ENCODE results near the gene NUCB1.
"Not testable (repeated sequence)": the region's sequence is repeated elsewhere in the genome, so short reads cannot be mapped to it uniquely, and the experiment has no call there.

The NUCB1 gene

DNA sequence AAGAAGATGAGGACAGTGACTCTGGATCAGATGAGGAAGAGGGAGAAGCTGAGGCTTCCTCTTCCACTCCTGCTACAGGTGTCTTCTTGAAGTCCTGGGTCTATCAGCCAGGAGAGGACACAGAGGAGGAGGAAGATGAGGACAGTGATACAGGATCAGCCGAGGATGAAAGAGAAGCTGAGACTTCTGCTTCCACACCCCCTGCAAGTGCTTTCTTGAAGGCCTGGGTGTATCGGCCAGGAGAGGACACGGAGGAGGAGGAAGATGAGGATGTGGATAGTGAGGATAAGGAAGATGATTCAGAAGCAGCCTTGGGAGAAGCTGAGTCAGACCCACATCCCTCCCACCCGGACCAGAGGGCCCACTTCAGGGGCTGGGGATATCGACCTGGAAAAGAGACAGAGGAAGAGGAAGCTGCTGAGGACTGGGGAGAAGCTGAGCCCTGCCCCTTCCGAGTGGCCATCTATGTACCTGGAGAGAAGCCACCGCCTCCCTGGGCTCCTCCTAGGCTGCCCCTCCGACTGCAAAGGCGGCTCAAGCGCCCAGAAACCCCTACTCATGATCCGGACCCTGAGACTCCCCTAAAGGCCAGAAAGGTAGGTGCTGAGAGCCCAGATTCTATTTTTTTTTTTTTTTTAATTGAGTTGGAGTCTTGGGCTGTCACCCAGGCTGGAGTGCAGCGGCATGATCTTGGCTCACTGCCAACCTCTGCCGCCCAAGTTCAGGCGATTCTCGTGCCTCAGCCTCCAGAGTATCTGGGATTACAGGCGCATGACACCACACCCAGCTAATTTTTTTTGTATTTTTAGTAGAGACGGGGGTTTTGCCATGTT is 25.6 kb upstream of the NUCB1 start:
- no peak for DNase-seq (ENCODE audit: extremely low read depth in 1 of 2, low read depth in 1 of 2)

DNA sequence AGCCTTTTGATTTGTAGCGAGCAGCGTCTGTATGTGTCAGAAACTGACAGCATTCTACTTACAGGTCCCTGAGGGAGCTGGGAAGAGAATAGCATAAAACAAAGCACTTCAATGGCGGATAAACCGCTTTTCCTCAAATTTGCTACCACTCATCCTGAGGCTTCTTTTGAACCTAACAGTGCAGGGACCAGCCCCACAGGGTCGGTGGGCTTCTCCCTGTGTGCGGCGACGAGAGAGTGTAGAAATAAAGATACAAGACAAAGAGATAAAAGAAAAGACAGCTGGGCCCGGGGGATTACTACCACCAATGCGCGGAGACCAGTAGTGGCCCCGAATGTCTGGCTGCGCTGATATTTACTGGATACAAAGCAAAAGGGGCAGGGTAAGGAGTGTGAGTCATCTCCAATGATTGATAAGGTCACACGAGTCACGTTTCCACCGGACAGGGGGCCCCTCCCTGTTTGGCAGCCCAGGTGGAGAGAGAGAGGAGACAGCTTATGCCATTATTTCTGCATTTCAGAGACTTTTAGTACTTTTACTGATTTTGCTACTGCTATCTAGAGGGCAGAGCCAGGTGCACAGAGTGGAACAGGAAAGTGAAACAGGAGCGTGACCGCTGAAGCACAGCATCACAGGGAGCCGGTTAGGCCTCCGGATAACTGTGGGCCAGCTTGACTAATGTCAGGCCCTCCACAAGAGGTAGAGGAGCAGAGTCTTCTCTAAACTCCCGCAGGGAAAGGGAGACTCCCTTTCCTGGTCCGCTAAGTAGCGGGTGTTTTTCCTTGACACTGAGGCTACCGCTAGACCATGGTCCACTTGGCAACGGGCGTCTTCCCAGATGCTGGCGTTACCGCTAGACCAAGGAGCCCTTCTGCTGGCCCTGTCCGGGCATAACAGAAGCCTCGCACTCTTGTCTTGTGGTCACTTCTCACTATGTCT is 23.8 kb upstream of the NUCB1 start:
- not testable (repeated sequence) for DNase-seq (ENCODE audit: extremely low read depth in 1 of 2, low read depth in 1 of 2)

DNA sequence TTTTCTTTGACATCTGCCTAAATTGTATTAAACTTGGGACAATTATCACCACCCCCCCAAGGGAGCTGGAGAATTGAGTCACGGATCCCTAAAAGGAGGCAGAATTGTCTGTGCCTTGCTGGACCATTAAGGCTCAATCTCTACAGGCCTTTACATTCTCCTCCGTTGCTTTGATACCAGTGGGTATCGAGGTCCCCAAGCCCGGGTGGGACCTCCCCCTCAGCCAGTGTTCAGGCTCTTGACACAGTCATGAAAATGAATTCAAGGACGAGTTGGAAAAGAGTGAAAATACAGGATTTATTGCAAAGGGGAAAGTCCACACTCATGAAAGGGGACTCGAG is 22.3 kb upstream of the NUCB1 start:
- no peak for DNase-seq (ENCODE audit: extremely low read depth in 1 of 2, low read depth in 1 of 2)

DNA sequence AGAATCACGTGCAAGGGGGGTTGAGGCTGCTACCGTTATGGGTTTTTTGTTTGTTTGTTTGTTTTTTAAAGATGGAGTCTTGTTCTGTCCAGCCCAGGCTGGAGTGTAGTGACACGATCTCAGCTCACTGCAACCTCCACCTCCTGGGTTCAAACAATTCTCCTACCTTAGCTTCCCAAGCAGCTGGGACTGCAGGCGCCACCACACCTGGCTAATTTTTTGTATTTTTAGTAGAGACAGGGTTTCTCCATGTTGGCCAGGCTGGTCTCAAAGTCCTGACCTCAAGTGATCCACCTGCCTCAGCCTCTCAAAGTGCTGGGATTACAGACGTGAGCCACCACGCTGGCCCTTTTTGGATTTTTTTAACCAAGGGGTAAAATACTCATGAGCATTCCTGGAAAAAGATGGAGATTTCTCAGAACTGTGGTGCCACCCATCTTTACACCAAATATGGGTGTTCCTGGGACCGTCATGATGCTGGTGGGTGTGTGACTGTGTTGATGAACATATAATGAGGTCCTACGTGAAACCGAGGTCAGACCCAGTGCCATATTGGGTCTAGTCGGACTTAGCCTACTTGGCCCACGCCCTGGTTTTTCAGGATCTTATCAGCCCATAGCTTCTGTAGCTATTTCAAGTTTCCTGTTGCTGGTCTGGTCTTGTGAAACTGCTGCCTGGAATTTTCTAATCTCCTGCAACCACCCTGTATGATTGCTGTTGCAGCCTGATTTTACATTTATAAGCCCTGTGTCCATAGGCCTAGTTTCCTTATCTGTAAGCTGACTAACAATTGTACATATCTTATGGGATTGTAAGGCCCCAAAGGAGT is 21.7 kb upstream of the NUCB1 start:
- no peak for DNase-seq (ENCODE audit: extremely low read depth in 1 of 2, low read depth in 1 of 2)

DNA sequence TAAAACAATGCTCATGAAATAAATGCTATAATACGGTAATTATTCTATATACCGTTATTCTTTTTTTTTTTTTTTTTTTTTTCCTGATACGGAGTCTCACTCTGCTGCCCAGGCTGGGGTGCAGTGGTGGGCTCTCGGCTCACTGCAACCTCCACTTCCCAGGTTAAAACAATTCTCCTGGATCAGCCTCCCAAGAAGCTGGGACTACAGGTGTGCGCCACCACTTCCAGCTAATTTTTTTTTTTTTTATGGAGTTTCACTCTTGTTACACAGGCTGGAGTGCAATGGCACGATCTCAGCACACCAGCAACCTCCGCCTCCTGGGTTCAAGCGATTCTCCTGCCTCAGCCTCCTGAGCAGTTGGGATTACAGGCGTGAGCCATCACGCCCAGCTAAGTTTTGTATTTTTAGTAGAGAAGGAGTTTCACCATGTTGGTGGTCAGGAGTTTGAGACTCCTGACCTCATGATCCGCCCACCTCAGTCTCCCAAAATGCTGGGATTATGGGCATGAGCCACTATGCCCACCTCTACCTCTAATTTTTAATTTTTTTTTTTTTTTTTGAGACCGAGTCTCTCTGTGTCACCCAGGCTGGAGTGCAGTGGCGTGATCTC is 21.0 kb upstream of the NUCB1 start:
- no peak for DNase-seq (ENCODE audit: extremely low read depth in 1 of 2, low read depth in 1 of 2)

DNA sequence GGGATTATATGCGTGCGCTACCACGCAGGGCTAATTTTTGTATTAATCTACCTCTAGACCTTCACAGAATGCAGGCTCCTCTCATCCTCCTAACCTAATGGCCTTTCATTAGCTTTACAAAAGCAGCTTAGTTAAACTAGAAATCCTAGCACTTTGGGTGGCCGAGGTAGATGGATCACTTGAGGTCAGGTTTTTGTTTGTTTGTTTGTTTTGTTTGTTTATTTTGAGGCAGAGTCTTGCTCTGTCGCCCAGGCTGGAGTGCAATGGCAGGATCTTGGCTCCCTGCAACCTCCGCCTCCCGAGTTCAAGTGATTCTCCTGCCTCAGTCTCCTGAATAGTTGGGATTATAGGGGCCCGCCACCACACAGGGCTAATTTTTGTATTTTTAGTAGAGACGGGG is 20.4 kb upstream of the NUCB1 start:
- not testable (repeated sequence) for DNase-seq (ENCODE audit: extremely low read depth in 1 of 2, low read depth in 1 of 2)

DNA sequence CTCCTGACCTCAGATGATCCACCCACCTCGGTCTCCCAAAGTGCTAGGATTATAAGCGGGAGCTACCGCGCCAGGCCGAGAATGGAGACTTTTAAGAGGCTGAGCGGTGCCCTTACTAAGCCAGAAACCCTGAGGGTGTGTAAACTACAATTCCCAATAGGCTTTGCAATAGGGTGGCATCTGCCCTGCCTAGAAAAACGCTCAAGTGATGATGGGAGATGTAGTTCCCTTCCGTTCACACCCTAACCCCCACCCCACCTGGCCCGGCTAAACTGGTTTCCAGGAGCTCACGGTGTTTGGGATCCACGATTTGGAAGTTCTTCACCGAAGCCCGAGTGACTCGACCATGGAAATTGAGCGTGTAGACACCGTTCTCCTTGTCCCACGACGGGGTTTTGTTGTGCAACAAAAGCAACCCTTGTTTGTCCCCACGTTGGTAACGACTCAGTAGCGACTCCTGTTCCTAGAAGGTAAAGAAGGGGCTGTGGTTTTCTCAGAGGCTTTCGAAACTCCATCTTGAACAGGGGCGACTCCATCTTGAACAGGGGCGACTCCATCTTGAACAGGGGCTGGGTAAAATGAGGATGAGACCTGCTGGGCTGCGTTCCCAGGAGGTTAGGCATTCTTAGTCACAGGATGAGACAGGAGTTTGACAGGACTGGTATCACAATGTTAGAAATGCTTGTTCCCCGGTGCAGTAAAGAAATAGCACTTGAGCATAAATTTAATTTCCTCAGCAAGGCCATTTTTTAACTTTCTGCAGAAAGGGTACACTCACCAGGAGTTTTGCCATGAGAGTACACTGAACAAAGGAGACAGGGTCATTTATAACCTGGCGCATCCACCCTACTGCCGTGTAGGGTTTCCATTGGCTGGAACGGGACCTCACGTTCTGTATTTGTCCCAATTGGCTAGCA is 18.1 kb upstream of the NUCB1 start:
- DNase-seq (ENCODE audit: extremely low read depth in 1 of 2, low read depth in 1 of 2) = no peak

DNA sequence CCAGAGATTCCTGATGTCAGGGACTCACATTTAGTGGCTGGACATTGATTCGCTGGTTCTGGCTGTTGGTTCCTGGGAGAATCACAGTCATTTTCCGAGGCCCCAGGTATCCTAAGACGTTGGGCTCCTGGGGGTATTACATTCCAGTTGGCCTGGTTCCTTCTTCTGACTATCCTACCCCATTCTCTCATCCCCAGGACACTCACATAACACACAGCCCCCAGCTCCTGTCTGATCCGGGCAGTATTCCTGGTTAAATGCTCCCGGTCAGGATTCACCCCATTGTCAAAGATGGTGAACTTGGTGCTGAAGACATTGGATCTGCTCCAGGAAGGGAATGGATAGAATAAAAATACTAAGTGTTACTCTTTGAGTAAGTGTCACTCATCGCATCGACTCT is 16.4 kb upstream of the NUCB1 start:
- no peak for DNase-seq (ENCODE audit: extremely low read depth in 1 of 2, low read depth in 1 of 2)

DNA sequence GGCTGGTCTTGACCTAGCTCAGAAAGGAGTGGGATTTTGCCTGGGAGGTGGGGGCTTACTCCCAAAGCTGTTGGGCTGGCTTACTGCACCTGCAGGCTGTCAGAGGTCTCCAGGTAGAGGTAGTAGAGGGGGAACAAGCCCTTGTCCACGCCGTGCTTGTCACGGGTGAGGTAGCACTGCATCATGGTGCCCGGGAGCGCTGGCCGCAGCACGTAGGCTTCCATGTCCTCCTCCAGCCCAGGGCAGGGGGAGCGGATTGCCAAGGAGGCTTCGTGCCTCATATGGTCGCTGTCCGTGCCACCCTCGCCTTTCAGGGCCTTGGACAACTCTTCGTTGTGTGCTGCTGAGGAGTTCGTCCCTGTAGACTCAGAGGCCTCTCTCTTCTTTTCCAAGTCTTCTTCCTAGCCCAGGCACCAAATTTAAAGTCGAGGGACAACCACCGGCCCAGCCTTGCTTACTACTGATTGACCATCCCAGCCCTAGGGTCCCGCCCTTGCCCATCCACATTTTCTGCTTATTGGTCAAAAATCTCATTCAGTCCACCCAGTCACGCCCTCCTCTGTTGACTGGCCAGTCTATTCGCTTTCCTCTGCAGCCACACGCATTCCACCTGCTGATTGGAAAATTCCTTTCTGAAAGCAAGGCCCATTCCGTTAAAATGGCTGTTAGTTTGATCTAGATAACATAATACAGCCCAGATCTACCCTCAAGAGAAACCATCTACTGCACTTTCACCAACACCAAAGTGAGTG is 12.1 kb upstream of the NUCB1 start:
- no peak for DNase-seq (ENCODE audit: extremely low read depth in 1 of 2, low read depth in 1 of 2)

DNA sequence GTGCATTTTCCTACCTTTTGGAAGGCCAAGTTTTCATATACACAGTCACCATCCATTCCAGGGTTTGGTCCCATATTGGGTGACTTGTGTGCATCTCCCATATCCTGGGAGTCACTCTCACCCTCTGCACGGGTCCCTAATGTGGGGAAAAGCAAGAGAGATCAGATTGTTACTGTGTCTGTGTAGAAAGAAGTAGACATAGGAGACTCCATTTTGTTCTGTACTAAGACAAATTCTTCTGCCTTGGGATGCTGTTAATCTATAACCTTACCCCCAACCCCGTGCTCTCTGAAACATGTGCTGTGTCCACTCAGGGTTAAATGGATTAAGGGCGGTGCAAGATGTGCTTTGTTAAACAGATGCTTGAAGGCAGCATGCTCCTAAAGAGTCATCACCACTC is 10.6 kb upstream of the NUCB1 start:
- DNase-seq (ENCODE audit: extremely low read depth in 1 of 2, low read depth in 1 of 2) = not testable (repeated sequence)

DNA sequence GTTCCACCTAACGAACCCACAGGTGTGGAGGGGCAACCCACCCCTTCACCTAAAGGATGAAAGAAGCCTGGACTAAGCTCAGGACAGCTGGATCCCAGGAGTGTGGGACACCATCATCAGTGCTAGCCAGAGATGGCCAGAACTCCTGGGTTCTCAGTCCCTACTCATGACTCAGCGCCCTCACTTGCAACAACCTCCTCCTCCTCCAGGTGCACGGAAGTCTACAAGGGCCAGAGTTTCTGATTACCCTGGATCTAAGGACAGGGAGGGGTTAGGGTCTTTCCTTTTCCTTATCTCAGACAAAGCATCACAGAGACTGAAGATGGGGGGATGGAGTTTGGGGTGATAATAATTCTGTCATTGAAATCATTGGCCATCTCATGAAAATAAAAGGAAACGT is 9.6 kb upstream of the NUCB1 start:
- DNase-seq (ENCODE audit: extremely low read depth in 1 of 2, low read depth in 1 of 2) = no peak

DNA sequence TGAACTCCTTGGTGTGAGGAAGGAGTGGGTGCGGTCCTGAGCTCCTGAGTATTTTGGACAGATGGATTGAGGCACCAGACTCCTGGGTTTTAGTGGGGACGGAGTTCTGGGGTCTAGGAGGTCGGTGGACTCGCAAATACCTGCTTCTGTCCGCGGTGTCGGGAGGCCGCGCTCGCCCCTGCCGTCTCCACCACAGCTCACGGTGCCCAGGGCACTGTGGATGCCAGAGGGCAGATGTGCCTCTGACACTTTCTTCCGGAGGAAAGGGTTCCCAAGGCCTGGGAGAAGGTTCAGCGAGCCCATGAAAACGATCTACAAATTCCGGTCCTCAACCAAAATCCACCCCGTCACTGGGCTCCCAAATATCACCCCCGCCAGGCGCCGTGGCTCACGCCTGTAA is 4.9 kb upstream of the NUCB1 start:
- no peak for DNase-seq (ENCODE audit: extremely low read depth in 1 of 2, low read depth in 1 of 2)

DNA sequence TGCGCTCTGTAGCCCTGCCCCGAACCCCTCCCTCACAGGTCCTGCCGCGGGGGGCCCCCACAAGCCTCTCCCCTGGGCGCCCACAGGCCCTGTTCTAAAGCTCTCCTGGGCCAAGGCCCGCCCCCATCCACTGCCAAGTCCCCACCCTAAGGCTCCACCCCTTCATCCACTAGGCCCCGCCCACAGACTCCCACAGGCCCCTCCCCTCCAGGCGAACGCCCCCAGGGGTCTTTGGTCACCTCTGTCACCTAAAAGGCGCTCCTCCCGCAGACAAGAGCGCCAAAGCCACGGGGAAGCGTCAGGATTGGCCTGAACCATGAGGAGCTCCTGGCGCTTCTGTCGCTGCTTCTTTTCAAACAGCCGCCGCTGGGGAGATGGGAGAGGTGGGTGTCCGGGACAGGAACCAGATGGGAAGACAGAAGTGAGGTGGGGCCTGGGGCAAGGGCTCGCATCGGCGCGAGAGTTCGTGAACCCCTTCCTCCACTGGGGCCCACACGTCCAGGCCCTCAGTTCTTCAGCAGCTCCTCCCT is 3.9 kb upstream of the NUCB1 start:
- peak in 1 of 2 donors; percentile 48 for DNase-seq (ENCODE audit: extremely low read depth in 1 of 2, low read depth in 1 of 2)

DNA sequence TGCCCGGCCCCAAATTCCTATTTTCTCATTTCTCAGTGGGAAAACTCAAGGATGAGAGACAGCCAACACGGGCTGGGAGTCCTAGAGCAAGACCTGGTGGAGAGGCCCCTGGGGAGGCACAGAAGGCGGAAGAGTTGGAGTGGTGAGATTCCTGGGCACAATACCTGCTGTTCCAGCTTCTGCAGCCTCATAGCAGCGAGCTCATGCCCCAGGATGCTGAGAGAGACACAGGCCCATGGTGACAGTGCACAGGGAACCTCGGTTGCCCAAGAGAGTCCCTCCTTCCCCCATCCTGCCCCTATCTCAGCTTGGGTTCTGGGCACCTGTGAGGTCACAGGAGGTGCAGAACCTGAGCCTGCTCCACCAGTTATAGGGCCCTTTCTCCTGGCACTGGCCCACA is 2.9 kb upstream of the NUCB1 start:
- no peak for DNase-seq (ENCODE audit: extremely low read depth in 1 of 2, low read depth in 1 of 2)

DNA sequence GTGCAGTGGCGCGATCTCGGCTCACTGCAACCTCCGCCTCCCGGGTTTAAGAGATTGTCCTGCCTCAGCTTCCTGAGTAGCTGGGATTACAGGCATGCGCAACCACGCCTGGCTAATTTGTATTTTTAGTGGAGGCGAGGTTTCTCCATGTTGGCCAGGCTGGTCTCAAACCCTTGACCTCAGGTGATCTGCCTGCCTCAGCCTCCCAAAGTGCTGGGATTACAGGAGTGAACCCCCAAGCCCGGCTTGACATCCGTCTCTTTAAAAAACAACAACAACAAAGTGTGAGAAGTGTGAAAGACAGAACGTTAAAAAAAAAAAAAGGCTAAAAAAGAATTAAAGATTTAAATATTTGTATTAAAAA is 744 bp upstream of the NUCB1 start:
- not testable (repeated sequence) for DNase-seq (ENCODE audit: extremely low read depth in 1 of 2, low read depth in 1 of 2)

DNA sequence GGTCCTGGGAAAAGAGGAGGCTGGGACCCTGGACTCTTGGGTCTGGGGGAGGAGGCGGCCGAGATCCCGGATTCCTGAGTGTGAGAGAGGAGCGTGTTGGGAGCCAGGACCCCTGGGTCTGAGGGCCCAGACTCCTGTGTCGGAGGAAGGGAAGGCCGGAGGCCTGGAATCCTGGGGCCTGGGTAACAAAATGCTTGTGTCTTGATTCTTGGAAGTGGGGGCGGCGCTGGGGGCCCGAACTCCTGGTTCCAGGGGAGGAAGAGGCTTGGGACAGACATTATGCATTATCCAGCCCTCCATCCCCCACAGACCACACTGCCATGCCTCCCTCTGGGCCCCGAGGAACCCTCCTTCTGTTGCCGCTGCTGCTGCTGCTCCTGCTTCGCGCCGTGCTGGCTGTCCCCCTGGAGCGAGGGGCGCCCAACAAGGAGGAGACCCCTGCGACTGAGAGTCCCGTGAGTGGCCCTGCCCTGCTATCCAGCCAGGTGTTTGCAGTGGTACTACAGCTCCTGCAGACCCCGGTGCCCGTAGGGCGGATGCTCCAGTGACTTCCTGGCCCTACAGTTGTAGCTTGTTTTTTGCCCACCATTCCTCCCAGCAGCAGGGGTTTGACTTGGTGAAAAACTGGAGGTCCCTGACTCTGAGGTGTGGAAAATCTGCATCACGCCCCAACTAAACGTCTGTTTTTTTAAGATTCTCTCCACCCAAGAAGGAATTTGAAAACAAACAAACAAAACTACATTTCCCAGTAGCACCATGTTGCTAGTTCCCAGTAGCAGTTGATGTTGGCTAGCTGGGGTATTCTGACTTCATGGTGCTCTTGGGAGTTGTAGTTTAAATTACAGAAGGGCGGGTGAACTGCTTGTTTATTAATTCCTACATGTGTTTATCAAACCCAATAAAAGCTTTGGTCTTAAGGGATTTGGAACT is 630 bp downstream of the NUCB1 start:
- no peak for DNase-seq (ENCODE audit: extremely low read depth in 1 of 2, low read depth in 1 of 2)

DNA sequence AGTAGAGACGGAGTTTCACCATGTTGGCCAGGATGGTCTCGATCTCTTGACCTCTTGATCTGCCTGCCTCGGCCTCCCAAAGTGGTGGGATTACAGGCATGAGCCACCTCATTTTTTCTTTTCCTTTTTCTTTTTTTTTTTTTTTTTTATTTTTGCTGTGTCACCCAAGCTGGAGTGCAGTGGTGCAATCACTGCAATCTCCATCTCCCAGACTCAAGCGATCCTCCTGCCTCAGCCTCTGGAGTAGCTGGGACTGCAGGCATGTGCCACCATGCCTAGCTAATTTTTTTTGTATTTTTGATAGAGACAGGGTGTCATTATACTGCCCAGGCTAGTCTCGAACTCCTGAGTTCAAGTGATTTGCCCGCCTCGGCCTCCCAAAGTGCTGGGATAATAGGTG is 2.2 kb downstream of the NUCB1 start:
- DNase-seq (ENCODE audit: extremely low read depth in 1 of 2, low read depth in 1 of 2) = not testable (repeated sequence)

DNA sequence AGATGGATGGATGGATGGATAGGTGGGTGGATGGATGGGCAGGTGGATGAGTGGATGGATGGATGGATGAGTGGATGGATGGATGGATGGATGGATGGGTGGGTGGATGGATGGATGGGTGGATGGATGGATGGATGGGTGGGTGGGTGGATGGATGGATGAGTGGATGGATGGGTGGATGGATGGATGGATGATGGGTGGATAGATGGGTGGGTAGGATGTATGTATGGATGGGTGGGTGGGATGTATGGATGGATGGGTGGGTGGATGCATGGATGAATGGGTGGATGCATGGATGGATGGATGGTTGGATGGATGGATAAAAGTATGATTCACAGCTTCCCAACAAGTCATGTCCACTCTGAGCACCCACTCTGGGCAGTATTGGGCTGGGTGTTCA is 3.7 kb downstream of the NUCB1 start:
- DNase-seq (ENCODE audit: extremely low read depth in 1 of 2, low read depth in 1 of 2) = not testable (repeated sequence)

Data from stimulated activated CD8-positive, alpha-beta memory T cell treated with anti-CD3 and anti-CD28 coated beads, Interleukin-7, amount 100 ng/mL, for 48 hours (primary cell).